Testis (tissue), 2 donors: Measurements from ENCODE around the gene HTR3A.

ENCODE experiments used
- CTCF ChIP-seq, 3 experiments: fragments of 450-650 bp in 2 of 3; fragments of 200-600 bp in 1 of 3; sonication (generic) in 1 of 3; IDR thresholded peaks; one replicate each; pipeline ENCODE4 v1.5.1; 2016 to 2019; ENCODE audit warnings: antibody characterized with exemption in 3 of 3, mild to moderate bottlenecking in 2 of 3, moderate library complexity in 1 of 3
- POLR2A ChIP-seq: fragments of 450-650 bp; IDR thresholded peaks from one replicate; pipeline ENCODE4 v1.6.1; 2017; ENCODE audit warnings: antibody characterized with exemption, mild to moderate bottlenecking, moderate library complexity

GRCh38 chr11:114019574-114019973 lies 44.7 kb downstream of the HTR3A start:
- TF ChIP-seq CTCF (IDR thresholded peaks at IDR 0.05) = no peak
- no peak for TF ChIP-seq POLR2A
